SIG-M5 (cell line): Measurements from ENCODE around the gene OR12D2.
"Not testable (repeated sequence)": the region's sequence is repeated elsewhere in the genome, so short reads cannot be mapped to it uniquely, and the experiment has no call there.

Source experiments
- DNase-seq: peaks from one replicate; lab custom pipeline; 2025; lab: John Stamatoyannopoulos, UW

The OR12D2 gene, protein sequence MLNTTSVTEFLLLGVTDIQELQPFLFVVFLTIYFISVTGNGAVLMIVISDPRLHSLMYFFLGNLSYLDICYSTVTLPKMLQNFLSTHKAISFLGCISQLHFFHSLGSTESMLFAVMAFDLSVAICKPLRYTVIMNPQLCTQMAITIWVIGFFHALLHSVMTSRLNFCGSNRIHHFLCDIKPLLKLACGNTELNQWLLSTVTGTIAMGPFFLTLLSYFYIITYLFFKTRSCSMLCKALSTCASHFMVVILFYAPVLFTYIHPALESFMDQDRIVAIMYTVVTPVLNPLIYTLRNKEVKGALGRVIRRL

DNA sequence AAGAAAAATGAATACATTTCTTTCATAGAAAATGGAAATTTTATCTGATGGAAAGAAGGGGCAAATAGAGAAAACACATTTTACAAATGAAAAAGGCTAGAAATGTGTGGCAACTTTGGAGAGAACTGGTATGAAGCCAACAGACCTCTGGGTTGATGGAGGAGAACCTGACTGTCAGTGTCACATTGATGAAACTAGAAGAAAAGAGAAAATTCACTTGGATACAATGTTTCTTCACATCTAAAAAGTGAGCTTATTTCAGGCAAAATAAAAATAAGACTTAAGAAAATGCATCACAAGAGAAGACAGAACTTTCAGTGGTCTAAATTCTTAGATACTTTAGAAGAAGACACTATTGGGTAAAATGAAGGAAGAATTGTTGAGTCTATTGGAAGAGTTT is at the start of gene OR12D2:
TSS of gene OR12D2 (plus strand) at position 301 of the 400 bp plus-strand sequence. CDS start 1,069 bp downstream, outside the sequence.
- no peak for DNase-seq

DNA sequence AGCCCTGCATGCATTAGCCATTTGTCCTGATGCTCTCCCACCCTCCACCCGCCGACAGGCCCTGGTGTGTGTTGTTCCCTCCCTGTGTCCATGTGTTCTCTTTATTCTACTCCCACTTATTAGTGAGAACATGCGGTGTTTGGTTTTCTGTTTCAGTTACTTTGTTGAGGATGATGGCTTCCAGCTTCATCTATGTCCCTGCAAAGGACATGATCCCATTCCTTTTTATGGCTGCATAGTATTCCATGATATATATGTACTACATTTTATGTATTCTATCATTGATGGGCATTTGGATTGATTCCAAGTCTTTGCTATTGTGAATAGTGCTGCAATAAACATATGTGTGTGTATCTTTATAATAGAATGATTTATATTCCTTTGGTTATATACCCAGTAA is 46.1 kb upstream of the OR12D2 start:
- not testable (repeated sequence) for DNase-seq

DNA sequence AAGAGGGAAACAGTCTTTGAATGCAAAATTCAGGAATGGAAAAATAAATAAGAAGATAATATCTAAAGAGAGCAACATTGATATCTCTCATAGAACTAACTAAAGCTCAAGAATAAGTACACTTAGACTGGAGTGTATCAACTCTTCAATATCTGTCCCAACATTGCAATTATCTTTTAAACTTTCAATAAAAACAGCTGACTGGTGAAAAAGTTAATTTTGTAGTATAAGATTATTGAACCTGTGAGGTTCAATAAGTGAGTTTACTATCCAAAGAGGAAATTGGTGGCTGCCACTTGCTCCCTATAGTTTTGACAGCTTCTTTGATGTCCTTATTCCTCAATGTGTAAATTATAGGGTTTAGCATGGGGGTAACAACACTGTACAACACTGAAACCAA is 40.5 kb upstream of the OR12D2 start:
- DNase-seq: no peak

DNA sequence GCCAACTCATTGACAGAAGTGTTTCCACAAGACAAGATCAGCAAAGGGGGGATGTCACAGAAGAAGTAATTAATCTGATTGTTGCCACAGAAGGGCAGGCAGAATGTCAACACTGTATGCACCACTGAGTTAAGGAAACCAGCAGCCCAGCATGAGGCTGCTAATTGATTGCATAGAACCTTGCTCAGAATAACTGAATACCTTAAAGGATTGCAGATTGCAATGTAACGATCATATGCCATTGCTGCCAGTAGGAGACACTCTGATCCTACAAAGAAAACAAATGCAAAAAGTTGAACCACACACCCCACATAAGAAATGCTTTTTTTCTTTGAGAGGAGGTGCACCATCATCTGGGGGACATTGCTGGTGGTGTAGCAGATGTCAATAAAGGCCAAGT is 39.8 kb upstream of the OR12D2 start:
- DNase-seq: no peak

DNA sequence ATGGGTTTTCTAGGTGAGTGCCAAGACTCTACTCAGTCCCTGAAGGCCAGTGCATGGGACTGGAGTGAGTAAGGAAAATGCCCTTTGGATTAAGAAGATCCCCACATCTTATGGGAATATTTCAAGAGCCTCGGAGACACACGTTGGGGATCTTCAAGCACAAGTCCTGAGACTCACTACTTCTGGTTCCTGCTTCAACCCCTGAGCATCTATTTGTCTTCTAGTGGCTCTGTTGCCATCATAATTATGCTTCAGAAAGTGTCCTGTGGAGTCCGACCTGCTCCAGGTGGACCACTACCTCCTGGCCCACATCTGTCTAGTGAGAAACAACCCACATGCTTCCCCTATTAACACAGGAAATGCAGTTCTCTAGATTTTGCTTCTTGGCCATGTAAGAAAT is 26.7 kb upstream of the OR12D2 start, which contains the start of gene OR5V1:
TSS of gene OR5V1 (minus strand) at position 101 of the 400 bp plus-strand sequence. CDS start 12,670 bp downstream, outside the sequence.
- DNase-seq: no peak

DNA sequence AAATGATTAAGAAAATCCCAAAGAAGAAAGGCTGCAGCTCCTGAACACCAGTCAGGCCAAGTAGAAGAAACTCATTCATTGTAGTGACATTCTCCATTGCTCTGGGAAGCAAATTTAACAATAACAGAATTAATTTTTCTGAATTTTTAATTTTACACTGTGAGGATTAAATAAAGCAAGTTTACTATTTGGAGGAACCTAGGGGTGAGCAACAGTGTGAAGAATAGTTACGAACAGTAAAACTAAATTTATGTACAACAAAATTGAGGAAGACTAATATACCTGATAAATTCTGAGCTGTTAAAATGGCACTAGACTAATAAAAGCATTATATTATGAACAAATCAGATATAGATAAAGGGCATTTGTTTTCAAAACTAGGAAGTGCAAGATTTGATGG is 20.2 kb upstream of the OR12D2 start, which contains the start of gene OR12D3:
TSS of gene OR12D3 (minus strand) at position 101 of the 400 bp plus-strand sequence. CDS start at position 97, 4 bp downstream.
- DNase-seq: no peak

DNA sequence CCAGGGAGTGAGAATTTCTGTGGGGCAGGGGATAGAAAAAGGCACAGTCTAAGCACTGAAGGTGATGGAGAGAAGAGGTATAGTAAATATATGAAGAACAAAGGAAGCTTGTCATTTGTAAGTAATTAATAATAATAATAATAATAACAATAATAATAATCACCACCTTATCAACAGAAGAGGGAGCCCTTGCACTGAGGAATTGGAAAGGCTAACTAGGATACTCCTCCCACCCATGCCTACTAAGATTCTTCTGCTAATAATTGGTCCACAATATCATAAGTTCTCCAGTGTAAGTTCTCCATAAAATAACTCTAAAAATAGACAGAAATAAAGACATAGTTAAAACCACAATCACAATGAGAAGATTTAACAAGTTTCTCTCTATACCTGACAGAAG is 19.4 kb upstream of the OR12D2 start:
- no peak for DNase-seq

DNA sequence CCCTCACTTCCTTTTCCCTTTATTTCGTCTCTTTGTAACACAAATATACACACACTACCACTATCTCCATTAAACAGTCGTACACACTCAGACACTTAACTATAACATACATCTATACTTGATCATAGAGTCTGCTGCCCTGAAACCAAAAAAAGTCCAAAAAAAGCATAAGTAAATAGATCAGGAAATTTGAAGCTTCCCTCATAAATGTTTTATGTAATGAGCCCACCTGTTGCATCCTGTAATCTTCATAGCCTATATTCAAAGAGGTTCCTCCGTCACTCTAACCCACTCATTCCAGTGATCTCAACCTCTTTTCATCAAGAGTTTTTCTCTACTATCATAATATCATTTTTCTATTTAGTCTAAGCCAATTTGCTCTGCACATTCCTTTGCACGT is 6.9 kb upstream of the OR12D2 start:
- no peak for DNase-seq

DNA sequence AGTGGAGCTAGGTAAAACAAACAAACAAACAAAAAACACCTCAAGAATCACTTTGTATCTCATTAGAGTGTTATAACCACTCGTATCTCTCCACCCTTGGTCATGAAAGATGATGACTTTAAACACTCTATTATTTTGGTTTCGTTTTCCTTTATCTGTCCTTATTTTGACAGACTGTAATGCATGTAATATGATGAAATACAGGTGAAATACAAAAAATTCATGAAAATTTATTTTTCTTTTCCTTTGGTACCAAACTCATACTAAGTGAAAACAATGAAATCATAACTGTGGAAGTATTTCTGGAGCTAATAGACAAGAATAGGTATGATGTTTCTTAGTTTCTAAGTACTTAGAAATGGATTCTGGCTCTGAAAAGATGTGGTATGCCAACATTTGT is 4.1 kb downstream of the OR12D2 start:
- DNase-seq: no peak

DNA sequence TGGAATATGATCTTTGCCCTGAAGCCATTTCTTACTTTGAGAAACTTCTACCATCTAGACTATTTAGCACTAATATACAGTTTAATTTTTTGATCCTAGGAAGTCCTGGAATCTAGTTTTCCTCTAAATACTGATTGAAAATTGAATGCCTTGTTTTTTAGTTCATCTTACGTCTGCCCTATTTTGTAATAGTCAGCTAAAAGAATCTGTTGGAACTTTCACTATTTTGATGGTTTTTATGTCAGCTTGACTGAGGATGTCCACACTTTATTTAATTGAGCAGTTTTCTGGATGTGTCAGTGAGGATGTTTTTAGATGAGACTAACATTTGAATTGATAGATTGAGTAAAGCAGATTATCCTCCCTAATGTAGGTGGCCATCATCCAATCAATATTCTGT is 8.4 kb downstream of the OR12D2 start:
- DNase-seq: no peak

DNA sequence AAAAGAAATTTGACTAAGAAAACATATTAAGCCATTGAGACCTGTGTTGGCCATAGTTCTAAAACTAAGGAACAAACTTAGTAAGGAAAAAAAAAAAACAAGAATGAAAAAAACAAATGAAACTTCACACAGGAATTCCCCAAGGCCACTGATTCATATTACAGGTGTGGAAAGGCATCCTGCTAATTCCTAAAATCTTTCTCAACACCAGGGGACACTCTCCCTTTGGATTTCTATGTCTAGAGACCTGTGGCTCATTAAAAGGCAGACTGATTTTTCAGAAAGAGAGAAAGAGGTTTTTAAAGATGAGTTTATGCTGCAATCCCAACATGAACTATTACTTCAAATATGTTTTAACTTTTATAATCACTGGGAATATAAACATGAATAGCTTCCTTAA is 19.2 kb downstream of the OR12D2 start, which contains the start of gene OR12D1:
TSS of gene OR12D1 (plus strand) at position 341 of the 400 bp plus-strand sequence.
- no peak for DNase-seq

DNA sequence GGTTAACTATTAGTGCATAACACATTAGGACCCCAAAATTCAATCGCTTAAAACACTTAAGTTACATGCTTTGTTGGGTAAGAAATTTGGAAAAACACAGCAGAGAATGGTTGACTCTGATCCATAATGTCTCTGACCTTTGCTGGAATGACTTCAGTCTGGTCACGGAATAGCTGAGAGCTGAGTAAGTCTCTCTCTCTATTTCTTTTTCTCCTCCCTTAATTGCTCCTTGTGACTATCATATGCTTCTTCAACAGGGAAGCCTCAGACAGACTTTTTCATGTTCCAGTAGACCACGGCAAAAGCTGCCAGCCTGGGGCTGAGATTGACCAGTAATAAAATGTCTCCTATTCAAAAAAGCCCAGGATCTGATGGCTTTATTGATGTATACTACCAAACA is 24.1 kb downstream of the OR12D2 start:
- no peak for DNase-seq

DNA sequence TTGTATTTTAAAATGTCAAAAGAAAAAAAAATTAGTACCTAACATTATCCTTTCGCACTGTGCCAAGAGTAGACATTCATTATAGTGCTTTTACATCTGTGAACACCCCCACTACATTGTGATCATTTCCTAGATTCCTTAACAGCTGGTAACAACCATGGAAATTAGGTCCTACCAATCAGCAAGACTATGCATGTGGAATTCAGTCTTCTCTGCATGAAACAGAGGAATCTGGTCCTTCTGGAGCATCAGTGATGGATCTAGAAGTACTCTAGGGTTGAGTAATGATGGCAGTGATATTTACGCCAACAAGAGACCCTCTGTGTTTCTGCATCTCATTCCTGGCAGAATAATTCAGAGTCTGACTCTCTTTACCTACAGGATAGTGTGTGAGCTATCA is 28.7 kb downstream of the OR12D2 start:
- DNase-seq: no peak

DNA sequence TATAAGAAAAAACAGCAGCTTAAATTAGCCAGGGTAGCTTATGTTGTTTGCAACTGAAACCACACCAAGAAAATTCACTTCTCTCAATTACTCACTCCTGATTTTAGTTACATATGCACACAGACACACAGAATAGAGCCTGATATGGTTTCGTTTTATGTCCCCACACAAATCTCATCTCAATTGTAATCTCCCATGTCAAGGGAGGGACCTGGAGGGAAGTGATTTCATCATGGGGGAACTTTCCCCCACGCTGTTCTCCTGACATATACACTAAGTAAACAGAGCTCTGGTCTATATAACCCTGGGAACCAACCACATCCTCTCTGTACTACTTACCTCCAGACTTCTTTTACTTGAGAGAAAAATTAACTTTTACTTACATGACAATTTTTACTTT is 29.1 kb downstream of the OR12D2 start:
- DNase-seq: no peak

DNA sequence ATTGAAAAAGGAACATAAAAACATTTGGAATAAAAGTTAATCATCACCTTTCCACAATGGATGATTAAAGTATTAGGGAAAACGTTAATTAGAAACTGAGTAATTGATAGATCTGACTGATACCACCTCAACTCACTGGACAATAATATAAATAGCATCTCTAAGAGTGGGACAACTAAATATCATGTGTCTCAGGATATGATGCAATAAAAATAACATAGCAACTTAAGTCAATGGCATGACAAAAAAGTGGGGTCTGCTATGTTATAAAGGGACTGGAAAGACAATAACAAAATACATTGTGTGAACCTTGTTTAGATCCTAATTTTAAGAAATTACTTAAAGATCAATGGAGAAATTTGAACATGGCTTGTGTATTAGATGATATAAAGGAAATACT is 29.6 kb downstream of the OR12D2 start:
- DNase-seq: no peak

DNA sequence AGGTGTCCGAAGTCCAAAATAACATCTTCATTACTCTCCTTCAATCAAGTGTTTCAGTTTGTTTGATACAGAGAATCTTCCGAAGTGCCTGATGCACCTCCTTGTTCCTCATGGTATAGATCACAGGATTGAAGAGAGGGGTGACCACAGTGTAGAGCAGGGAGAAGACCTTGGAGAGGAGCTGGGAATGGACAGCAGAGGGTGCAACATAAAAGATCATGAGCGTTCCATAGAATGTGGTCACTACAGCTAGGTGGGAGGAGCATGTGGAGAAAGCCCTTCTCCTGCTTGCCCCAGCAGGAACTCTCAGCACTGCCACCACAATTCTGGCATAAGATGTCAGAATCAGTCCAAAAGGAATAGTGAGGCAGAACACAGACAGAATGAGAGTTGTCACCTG is 31.2 kb downstream of the OR12D2 start:
- DNase-seq: no peak

DNA sequence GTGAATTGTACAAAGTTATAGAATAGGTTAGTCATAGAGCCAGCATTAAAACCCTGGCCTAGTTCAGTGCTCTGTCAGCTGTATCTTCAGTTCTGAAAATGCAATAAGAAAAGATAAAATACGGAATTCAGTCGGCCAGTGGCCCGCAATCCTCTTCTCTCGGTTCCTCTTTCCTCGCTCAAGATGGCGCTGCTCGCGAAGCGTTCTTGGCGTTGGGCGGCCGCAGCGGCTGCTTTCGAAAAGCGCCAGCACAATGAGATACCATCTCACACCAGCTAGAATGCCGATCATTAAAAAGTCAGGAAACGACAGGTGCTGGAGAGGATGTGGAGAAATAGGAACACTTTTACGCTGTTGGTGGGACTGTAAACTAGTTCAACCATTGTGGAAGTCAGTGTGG is 41.3 kb downstream of the OR12D2 start:
- DNase-seq: not testable (repeated sequence)

DNA sequence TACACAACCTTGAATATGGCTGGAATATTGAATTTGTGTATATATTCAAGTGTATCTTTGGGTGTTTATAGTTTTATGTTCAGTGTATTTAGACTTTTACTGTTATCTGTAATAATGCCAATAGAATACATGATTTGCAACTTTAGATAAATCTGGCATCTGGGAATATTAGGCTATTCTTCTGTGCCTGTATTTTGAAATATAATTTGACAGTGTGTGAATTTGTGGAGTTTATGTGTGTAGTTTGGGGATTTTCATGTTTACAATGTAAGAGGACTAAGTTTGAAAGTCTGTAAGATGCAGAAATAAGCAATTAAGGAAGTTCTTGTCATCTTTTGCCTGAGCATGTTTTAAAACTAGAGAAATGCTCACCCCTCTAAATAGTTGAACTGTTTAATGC is 43.6 kb downstream of the OR12D2 start, which contains the start of gene OR10C1:
TSS of gene OR10C1 (plus strand) at position 301 of the 400 bp plus-strand sequence. CDS start 710 bp downstream, outside the sequence.
- DNase-seq: no peak

DNA sequence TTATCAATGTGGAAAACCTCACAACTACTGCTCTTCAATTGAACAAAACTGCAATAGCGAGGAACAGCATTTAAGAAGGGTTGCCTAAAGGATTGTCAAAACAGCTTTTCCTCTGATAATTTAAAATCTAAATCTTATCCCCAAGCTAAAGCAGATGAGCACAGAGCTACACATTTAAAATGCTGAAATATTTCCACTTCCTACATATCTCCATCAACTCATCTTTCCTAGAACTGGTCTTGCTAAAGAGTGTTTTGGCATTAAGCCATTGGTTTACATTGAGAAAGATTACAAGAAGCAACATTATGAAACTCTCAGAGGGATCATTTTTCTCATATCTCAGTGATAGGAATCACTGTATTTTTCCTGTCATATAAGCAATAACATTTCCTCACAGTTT is 47.3 kb downstream of the OR12D2 start:
- no peak for DNase-seq

DNA sequence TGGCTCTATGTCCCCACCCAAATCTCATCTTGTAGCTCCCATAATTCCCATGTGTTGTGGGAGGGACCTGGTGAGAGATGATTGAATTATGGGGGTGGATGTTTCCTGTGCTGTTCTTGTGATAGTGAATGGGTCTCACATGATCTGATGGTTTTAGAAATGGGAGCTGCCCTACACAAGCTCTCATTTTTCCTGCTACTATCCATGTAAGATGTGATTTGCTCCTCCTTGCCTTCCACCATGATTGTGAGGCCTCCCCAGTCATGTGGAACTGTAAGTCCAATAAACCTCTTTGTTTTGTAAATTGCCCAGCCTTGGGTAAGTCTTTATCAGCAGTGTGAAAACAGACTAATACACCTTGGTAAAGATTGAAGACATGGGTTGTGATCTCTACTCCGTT is 48.6 kb downstream of the OR12D2 start:
- not testable (repeated sequence) for DNase-seq
